Hematopoietic multipotent progenitor cell treated with erythropoietin and hydrocortisone succinate and interleukin-3 and kit ligand, for 8 days (in vitro differentiated cells): ENCODE measurements around the gene TCL1B.

Experiments
- DNase-seq: peaks from one replicate; pipeline ENCODE4 v3.0.0-alpha.2; 2015

Gene TCL1B

GRCh38 chr14:95667249-95667693 lies 19.0 kb upstream of the TCL1B start:
- no peak for DNase-seq

GRCh38 chr14:95668235-95668772 lies 17.9 kb upstream of the TCL1B start:
- DNase-seq: no peak

DNA sequence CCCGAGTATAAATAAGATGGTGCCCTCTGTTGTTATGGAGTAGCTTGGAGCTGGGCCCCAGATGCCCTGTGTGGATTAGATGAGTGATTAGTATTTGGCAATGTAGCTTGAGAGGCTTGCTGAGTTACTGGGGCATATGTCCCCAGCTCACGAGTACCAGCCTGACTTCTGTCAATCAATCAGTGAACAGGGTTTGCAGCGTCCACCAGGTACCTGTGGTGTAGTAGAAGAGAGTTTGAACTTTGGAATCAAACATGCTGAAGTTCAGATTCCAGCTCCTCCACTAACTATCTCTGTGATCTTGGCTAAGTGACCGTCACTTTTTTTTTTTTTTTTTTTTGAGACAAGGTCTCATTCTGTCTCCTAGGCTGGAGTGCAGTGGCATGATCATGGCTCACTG lies 11.6 kb upstream of the TCL1B start:
- DNase-seq: no peak

- no peak for DNase-seq
These were observed 10.7 kb upstream of the TCL1B start for GRCh38 chr14:95675486-95675885.

DNA sequence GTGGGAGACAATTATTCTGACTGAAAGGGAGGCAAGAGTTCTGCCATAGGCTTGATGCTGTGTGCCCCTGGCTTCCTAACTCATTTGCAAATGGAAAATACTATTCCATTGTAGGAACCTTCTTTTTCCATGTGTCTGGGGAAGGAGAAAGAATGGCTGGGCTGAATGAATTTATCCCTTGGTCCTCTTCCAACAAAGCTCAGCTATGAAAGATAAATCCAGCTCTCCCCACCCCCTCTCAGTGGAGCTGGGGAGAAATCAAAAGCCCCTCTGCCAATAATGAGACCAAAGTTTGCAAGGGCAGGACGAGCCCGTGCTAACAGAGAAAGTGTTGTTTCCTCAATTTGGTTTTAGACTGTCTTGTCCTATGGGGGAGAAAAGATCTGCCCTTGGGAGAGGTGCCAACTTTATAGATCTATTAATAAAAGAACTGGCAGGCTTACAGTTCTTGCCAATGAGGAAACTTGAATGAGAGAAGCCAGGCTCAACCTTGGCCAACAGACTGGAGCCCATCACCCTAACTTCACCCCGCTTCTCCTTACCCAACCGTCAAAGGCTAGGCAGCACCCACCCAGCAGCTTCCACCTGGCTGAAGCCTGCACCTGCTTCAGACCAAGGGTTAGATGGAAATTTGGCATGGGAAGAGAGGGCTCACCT lies 8.9 kb upstream of the TCL1B start:
- no peak for DNase-seq

DNA sequence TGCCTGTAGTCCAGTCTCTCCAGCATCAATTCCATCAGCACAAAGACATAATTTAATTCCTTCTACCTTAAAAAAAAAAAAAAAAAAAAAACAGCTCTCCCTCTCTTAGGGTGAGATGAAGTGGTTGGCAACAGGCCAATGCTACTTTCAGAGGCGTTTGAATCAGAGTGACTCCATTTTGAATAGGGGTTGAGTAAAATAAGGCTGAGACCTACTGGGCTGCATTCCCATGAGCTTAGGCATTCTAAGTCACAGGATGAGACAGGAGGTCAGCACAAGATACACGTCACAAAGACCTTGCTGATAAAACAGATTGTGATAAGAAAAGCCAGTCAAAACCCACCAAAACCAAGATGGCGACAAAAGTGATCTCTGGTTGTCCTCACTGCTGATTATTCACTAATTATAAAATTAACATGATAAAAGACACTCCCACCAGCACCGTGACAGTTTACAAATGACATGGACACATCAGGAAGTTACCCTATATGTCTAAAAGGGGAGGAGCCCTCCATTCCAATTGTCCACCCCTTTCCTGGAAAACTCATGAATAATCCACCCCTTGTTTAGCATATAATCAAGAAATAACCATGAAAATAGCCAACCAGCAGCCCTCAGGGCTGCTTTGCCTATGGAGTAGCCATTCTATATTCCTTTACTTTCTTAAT lies 6.9 kb upstream of the TCL1B start:
- no peak for DNase-seq

DNA sequence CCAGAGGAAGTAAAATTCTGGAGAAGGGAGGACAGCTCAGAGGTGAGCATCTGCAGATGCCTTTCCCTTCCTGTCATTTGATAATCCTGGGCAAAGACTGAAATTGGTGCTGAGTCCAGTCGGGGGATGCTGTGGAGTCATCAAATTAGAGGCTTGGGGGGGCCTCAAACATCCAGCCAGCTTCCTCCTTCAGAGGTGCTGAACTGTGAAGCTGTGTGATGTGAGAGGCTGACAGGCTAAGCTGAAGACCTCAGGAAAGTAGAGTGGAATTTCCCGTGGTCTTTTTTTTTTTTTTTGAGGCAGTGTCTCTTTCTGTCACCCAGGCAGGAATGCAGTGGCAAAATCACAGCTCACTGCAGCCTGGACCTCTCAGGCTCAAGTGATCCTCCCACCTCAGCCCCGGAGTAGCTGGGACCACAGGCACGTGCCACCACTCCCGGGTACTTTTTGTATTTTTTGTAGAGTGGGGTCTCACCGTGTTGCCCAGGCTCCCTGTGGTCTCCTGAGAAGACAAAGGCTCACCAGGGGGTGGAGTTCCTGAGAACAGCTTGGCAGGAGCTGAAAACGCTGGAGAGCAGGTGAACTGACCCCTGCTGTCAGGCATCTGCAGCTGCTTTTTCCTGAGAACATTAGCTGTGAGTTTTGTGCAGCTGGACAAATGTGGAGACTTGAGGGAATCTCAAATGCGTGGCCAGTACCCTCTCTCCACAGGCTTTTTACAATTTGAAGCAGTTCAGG lies 6.1 kb upstream of the TCL1B start:
- DNase-seq: no peak

DNA sequence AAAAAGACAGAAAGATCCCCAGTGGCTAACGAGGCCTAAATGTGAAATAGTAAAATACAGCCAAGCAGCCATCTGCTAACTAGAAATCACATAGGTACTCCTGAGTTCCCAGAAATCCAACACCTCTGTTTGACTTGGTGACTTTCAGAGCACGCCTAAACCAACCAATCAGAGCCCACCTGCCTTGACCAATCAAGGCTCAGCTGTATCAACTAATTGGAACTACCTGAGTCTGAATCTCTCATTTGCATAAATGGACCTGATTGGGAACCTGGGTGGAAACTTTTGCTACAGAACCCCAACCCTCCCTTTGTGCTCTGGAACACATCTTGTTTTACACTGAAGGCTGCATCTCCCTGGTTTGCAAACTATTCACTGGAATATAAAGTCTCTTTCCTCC lies 5.1 kb upstream of the TCL1B start:
- no peak for DNase-seq

- peak; percentile 62 for DNase-seq
These were observed 2.4 kb upstream of the TCL1B start for GRCh38 chr14:95683793-95684192.

- no peak for DNase-seq
These were observed 709 bp downstream of the TCL1B start for GRCh38 chr14:95686935-95687334.

DNA sequence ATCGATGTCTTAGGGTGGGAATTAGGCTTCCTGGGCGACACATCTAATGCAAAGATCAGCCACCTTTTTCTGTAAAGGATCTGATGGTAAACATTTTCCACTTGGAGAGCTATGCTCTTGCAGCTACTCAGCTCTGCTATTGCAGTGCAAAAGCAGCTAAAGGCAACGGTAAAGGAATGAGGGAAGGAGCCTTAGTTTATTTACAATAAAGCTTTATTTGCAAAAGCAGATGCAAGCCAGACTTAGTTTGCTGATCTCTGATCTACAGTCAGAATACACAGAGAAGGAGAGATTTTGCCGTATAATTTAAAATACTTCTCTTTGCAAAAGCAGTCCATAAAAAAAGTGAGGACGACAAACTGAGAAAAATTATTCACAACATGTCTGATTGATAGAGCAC lies 3.2 kb downstream of the TCL1B start:
- no peak for DNase-seq

- DNase-seq: no peak
These were observed 4.6 kb downstream of the TCL1B start for GRCh38 chr14:95690815-95691214.

DNA sequence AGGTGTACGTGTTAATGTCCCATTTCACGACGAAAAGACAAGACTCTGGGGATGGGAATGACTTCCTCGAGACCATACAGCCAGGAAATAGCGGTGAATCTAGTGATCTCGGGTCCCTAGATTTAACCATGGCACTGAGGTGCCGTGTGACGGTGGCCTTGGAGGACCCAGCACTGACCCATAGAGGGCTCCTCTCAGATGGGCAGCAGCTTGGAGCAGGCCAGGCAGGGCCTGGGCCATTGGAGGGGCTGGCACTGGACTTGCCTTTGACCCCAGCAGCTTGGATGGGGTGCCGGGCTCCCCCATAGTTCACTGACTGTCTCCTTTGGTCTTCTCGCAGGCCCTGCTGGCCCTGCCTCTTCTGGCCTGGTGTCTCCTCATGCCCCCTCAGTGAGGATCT lies 5.4 kb downstream of the TCL1B start:
- no peak for DNase-seq

GRCh38 chr14:95692109-95692508 lies 5.9 kb downstream of the TCL1B start:
- no peak for DNase-seq

DNA sequence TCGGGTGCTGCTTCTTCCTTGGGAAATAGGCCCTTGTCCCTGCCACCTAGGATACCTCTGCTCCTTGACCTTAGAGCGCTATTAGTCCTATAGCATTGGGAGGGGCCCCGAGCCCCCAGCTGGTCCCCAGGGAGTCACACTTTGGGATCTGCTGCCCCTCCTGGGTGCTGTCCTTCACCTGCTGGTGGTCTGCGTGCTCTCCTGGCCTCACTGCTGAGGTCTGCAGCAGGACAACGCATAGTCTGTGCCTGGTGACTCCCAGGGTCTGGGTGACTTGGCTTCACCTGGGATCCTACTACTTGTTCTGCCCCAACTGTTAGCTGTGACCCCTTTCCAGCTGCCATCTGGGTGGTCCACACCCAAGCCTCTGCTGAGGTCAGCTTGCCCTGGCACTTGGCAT lies 8.8 kb downstream of the TCL1B start:
- DNase-seq: no peak

- no peak for DNase-seq
These were observed 9.7 kb downstream of the TCL1B start for GRCh38 chr14:95695913-95696312.

- DNase-seq: no peak
These were observed 10.5 kb downstream of the TCL1B start for GRCh38 chr14:95696741-95697140.

DNA sequence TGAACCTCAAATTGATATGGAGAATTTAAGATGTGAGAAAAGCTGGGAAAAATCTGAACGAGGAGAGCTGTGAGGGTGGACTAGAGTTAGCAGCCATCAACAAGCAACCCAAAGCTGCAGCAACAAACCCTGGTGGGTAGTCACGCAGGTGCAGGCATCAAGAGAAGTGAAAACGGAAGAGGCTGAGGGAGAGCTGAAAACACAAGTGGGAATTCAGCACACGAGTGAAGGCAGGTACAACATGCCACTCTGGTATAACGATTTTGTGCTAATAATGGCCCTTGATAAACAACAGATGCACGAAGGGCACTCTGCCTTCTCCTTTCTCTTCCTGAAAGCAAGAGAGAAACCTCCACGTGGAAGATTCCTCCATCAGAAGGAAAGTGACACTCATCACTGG lies 11.5 kb downstream of the TCL1B start:
- no peak for DNase-seq

DNA sequence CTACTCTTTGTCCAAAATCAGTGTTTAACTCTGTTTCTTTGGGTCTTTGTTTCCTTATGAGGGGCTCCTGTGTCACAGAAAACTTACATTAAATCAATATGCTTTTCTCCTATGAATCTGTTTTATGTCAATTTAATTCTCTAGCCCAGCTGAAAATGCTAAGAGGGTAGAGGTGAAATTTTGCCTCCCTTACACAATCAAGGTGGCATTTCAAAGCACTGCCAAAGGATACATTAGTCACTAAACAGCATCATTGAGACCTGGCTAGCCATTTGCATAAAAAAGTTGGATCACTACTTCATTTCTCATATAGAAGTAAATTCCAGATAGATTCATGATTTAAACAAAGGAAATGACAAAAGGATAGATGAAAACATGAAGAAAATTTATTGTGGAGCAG lies 12.1 kb downstream of the TCL1B start:
- DNase-seq: no peak

- DNase-seq: no peak
These were observed 13.2 kb downstream of the TCL1B start for GRCh38 chr14:95699412-95699811.

DNA sequence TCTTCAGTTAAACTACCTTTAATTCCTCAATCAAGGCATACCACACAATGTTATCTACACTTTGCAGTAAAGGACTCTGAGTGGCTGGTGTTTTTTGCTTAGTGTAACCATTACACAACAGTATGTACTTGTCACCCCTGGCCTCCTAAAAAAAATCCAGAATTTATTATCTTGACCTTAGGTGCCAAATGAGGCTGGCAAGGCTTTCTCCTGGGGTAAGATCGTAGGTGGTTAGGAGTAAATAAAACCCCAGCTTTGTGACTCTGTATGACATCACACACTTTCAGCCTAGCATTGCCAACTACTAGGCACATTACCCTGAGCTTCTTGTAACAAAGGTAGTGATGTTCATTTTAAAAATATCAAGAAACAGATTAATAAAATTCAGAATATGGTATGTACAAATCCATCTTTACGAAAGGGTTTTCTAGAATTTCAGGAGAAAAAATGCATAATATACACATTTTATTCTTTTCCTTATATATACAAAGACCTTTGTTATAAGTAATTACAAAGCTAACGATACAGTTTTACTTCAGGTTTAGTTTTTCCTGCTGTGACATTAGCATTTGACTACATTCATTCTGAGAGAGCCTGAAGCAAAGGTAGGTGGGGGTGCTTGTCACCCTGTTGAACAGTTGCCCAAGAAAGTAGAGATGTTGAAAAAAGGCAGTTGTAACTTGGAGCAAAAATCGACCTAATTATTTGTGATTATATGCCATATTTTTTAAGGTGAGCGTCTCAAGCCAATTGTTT lies 14.2 kb downstream of the TCL1B start:
- no peak for DNase-seq

DNA sequence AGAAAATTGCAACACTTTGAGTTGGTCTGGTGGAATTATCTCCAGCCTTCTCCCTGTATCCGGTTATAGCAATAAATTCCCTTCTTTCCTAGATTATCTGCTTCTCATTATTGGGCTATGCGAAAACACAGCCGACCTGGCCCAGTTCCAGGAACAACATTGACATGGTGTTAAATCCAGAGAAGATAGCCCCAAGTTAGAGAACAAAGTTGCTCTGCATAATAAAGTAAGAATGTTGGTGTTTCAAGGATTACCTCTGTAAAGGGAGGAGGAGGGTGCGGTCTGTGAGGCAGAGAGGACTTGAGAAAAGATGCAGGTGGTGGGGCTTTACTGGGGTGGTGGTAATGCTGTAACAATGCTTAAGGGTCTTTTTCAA lies 15.6 kb downstream of the TCL1B start:
- no peak for DNase-seq

- DNase-seq: no peak
These were observed 17.1 kb downstream of the TCL1B start for GRCh38 chr14:95703341-95703740.
